IMR-90 (cell line): ENCODE measurements around the gene LY86. TPM values are rescaled to one million over a fixed set of nuclear protein-coding genes. Genes with fewer than 3 reads are reported as not detected.

ENCODE experiments used
- ATAC-seq: fragments of 200-7000 bp; cut with Tn5 transposase; 2 replicates; pipeline ENCODE4 v1.9.1; 2020; ENCODE audit warnings: low read depth, mild to moderate bottlenecking, moderate library complexity
- BruUV-seq: library from RNA; stranded (reverse); fragments of 400-500 nt; replicated peaks from 2 replicates; lab custom pipeline; 2021; lab: Mats Ljungman, UMichigan
- CTCF ChIA-PET: fragments of 300-600 bp; formaldehyde crosslinking; extraction: SDS; loops from one replicate; lab custom pipeline; 2021; ENCODE audit warnings: antibody characterized with exemption; lab: Yijun Ruan, JAX
- POLR2A ChIA-PET: fragments of 300-600 bp; sonication (Branson Sonifier 250); formaldehyde crosslinking; loops from one replicate; lab custom pipeline; 2022; ENCODE audit warnings: antibody characterized with exemption; ENCODE audit not compliant: unreplicated experiment; lab: Charles Lee
- DNase-seq: peaks from one replicate; pipeline ENCODE4 v3.0.0; 2013
- H2AFZ ChIP-seq: replicated peaks from 2 replicates; pipeline ENCODE3; 2013; ENCODE audit warnings: low read length, mild to moderate bottlenecking; ENCODE audit not compliant: poor library complexity
- H2AK5ac ChIP-seq: 2 replicates; pipeline ENCODE4 v1.6.1; 2013; ENCODE audit warnings: low read depth, low read length, inconsistent platforms
- H2AK9ac ChIP-seq: replicated peaks from 2 replicates; pipeline ENCODE3; 2013; ENCODE audit warnings: mild to moderate bottlenecking, low read depth, low read length, moderate library complexity; ENCODE audit not compliant: poor library complexity
- H2BK120ac ChIP-seq: 2 replicates; pipeline ENCODE4 v1.6.1; 2013; ENCODE audit warnings: low read depth, low read length, inconsistent platforms
- H2BK15ac ChIP-seq: 3 replicates; pipeline ENCODE4 v1.6.1; 2013; ENCODE audit warnings: low read depth, low read length, inconsistent platforms
- H2BK20ac ChIP-seq: 2 replicates; pipeline ENCODE4 v1.6.1; 2013; ENCODE audit warnings: low read depth, mild to moderate bottlenecking, inconsistent platforms, low read length, moderate library complexity
- H2BK5ac ChIP-seq: 2 replicates; pipeline ENCODE4 v1.6.1; 2013; ENCODE audit warnings: mild to moderate bottlenecking, low read depth, low read length, inconsistent platforms; ENCODE audit not compliant: poor library complexity, severe bottlenecking
- H3K14ac ChIP-seq: replicated peaks from 2 replicates; pipeline ENCODE4 v1.6.1; 2013; ENCODE audit warnings: low read depth, low read length, inconsistent platforms
- H3K18ac ChIP-seq: 2 replicates; pipeline ENCODE4 v1.6.1; 2013; ENCODE audit warnings: low read depth, low read length, control low read depth
- H3K23ac ChIP-seq: 2 replicates; pipeline ENCODE4 v1.6.1; 2013; ENCODE audit warnings: low read depth, low read length, inconsistent platforms
- H3K27ac ChIP-seq: 2 replicates; pipeline ENCODE4 v1.5.1; 2013; ENCODE audit warnings: mild to moderate bottlenecking, control low read depth, low read length; ENCODE audit not compliant: insufficient read depth
- H3K27me3 ChIP-seq: 2 replicates; pipeline ENCODE4 v1.6.1; 2013; ENCODE audit warnings: low read length; ENCODE audit not compliant: control insufficient read depth, insufficient read depth
- H3K36me3 ChIP-seq: 2 replicates; pipeline ENCODE4 v1.6.1; 2013; ENCODE audit warnings: low read length, mixed read lengths; ENCODE audit not compliant: control insufficient read depth, insufficient read depth
- H3K4ac ChIP-seq: 2 replicates; pipeline ENCODE4 v1.6.1; 2013; ENCODE audit warnings: low read depth, low read length, inconsistent platforms
- H3K4me1 ChIP-seq: 2 replicates; pipeline ENCODE4 v1.6.1; 2013; ENCODE audit warnings: low read length, mixed read lengths; ENCODE audit not compliant: control insufficient read depth, insufficient read depth
- H3K4me2 ChIP-seq: 2 replicates; pipeline ENCODE4 v1.6.1; 2013; ENCODE audit warnings: low read depth, mild to moderate bottlenecking, control low read depth, low read length, moderate library complexity
- H3K4me3 ChIP-seq: 2 replicates; pipeline ENCODE4 v1.5.1; 2013; ENCODE audit warnings: low read depth, mild to moderate bottlenecking, control low read depth, low read length, moderate library complexity; ENCODE audit not compliant: insufficient read depth
- H3K56ac ChIP-seq: 2 replicates; pipeline ENCODE4 v1.6.1; 2013; ENCODE audit warnings: low read length, inconsistent platforms; ENCODE audit not compliant: insufficient read depth; ENCODE audit errors: extremely low read depth
- H3K79me1 ChIP-seq, 2 experiments: 2 replicates each; pipeline ENCODE4 v1.6.1; 2013; ENCODE audit warnings: low read length in 2 of 2, inconsistent platforms in 1 of 2, low read depth in 1 of 2
- H3K9ac ChIP-seq: 2 replicates; pipeline ENCODE4 v1.6.1; 2013; ENCODE audit warnings: low read depth, low read length, control low read depth
- H3K9me1 ChIP-seq: 2 replicates; pipeline ENCODE4 v1.6.1; 2013; ENCODE audit warnings: low read length, inconsistent platforms; ENCODE audit not compliant: insufficient read depth
- H3K9me3 ChIP-seq: 2 replicates; pipeline ENCODE4 v1.6.1; 2013; ENCODE audit warnings: low read length; ENCODE audit not compliant: control insufficient read depth, insufficient read depth
- H4K20me1 ChIP-seq: 2 replicates; pipeline ENCODE4 v1.6.1; 2013; ENCODE audit warnings: low read length, inconsistent platforms; ENCODE audit not compliant: insufficient read depth
- H4K5ac ChIP-seq: 2 replicates; pipeline ENCODE4 v1.6.1; 2013; ENCODE audit warnings: mild to moderate bottlenecking, low read depth, low read length, control low read depth
- H4K8ac ChIP-seq, 2 experiments: 2 replicates each; pipeline ENCODE4 v1.6.1; 2013; ENCODE audit warnings: low read depth in 2 of 2, low read length in 2 of 2, control low read depth in 1 of 2, inconsistent platforms in 1 of 2
- H4K91ac ChIP-seq: 2 replicates; pipeline ENCODE4 v1.6.1; 2013; ENCODE audit warnings: low read depth, low read length, inconsistent platforms; ENCODE audit not compliant: insufficient read depth
- MXI1 ChIP-seq: IDR thresholded peaks from 2 replicates; pipeline ENCODE4 v1.6.1; 2012; ENCODE audit warnings: low read depth, mild to moderate bottlenecking, low read length, moderate library complexity, borderline replicate concordance
- NFE2L2 ChIP-seq: fragments of 150-350 bp; IDR thresholded peaks from 2 replicates; pipeline ENCODE4 v1.6.1; 2016; ENCODE audit warnings: low read depth, mild to moderate bottlenecking, low read length
- POLR2A ChIP-seq: IDR thresholded peaks from 2 replicates; pipeline ENCODE4 v1.6.1; 2012; ENCODE audit warnings: mild to moderate bottlenecking, low read depth, low read length
- WGBS, 2 experiments: methylation state at CpG; one replicate each; pipeline versions ENCODE4 v1.1.5 to v1.1.7; 2013; ENCODE audit warnings: missing lambda C conversion rate in 2 of 2; ENCODE audit not compliant: insufficient read length in 1 of 2; ENCODE audit errors: extremely low coverage in 2 of 2; 5-methylcytosine and 5-hydroxymethylcytosine counted together
- dilution Hi-C: fragments of 300-500 bp; cut with HindIII; formaldehyde crosslinking; loops from one replicate; pipeline ENCODE4 v1.14.3; 2018; ENCODE audit warnings: low sequenced_read_pairs; ENCODE audit not compliant: unreplicated experiment
- in situ Hi-C: fragments of 300-500 bp; cut with MboI; formaldehyde crosslinking; loops from 3 replicates; pipeline ENCODE4 v1.14.3; 2019; ENCODE audit warnings: low sequenced_read_pairs, inconsistent platforms, mixed read lengths
- intact Hi-C: fragments of 100-400 bp; cut with micrococcal nuclease; formaldehyde crosslinking; loops from 2 replicates; pipeline ENCODE4 v1.10.0; 2022
- polyA plus RNA-seq, 3 experiments: library from polyadenylated mRNA; depleted of rRNA; stranded (reverse); fragments of >200 nt; gene quantifications; 2 replicates each; pipeline ENCODE4 v1.2.3, GENCODE V29; 2012; ENCODE audit warnings: low replicate concordance in 1 of 3
- total RNA-seq: library from RNA; depleted of rRNA; stranded (reverse); fragments of >200 nt; gene quantifications from 2 replicates; pipeline ENCODE4 v1.2.3, GENCODE V29; 2012

Gene LY86
- total and polyA plus RNA-seq, 2 of the 4 experiments (the other 2 are of a cell fraction): not detected

DNA sequence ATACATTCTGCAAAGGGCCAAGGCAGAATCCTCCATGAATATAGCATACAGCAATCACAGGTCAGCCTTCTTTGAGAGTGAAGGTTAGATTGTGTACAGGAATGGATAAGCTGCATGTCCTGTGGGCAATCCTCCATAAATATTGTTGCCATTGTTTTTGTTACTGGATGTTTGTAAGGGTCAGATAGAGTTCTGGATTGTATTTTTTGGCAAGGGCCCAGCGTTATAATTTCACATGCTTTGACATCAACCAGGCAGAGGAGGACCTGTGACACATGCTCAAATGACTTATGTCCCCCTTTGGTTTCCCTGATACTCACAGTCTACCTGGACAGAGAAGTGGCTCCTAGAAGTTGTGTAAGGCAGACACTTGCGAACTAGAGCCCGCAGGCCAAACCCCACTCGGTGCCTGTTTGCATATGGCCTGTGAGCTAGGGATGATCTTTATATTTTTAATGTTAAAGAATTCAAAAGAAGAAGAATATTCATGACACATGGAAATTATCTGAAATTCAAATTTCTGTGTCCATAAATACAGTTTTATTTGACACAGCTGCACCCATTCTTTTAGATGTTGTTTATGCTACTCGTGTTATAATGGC, 5.4 kb downstream of the LY86 start:
- H3K56ac ChIP-seq: no peak overlapping the region
- no peak overlapping the region for H3K23ac ChIP-seq
- H2BK15ac ChIP-seq: no peak overlapping the region
- no peak overlapping the region for H2AK5ac ChIP-seq
- no TSS peak for BruUV-seq
- intact Hi-C loops: no loop called here
- no peaks in the 10 kb centered on the region for H4K20me1 ChIP-seq
- H2BK20ac ChIP-seq: no peak overlapping the region
- ChIA-PET POLR2A (no interaction called here), CTCF (no interaction called here)
- no peak overlapping the region for H4K91ac ChIP-seq
- H3K36me3 ChIP-seq: no peaks in the 10 kb centered on the region
- H3K9me1 ChIP-seq: no peaks in the 10 kb centered on the region
- H3K9ac ChIP-seq: no peak overlapping the region
- ATAC-seq: no peak
- no CpG with 5 or more reads among the region's 5 CpGs for whole genome bisulfite sequencing, 2 experiments
- no peak overlapping the region for H4K8ac ChIP-seq
- no peak overlapping the region for H2AFZ ChIP-seq
- no peak overlapping the region for H3K4me2 ChIP-seq
- no peak overlapping the region for H3K4ac ChIP-seq
- H2AK9ac ChIP-seq: no peak overlapping the region
- no peak for DNase-seq
- no peak overlapping the region for H2BK5ac ChIP-seq
- no peaks in the 10 kb centered on the region for H3K27me3 ChIP-seq
- H2BK120ac ChIP-seq: no peak overlapping the region
- no peaks in the 10 kb centered on the region for H3K79me1 ChIP-seq
- no peak overlapping the region for H4K5ac ChIP-seq
- dilution Hi-C loops: no loop called here
- peaks cover 13% of the 10 kb centered on the region for H3K9me3 ChIP-seq
- H3K4me3 ChIP-seq: no peak overlapping the region
- H3K4me1 ChIP-seq: no peaks in the 10 kb centered on the region
- H3K14ac ChIP-seq: no peak overlapping the region
- no peak overlapping the region for H3K18ac ChIP-seq
- TF ChIP-seq MXI1 (no peak), POLR2A (no peak), NFE2L2 (no peak)
- H3K27ac ChIP-seq: no peak overlapping the region
- in situ Hi-C loops: no loop called here
